ENCODE data around the gene ZMYND15. TPM values are rescaled to one million over a fixed set of nuclear protein-coding genes. Genes with fewer than 3 reads are reported as not detected.
A peak's percentile ranks its signal among the peaks of the same experiment; 100 is the strongest.

Gene ZMYND15
- total RNA-seq, 1 donor, result 1.4 TPM

GRCh38 chr17:4734857-4735475 lies 4.7 kb upstream of the ZMYND15 start:
- H3K9me3 ChIP-seq (ENCODE audit: low read depth, low read length), result no peaks in the 10 kb centered on the region
- no peaks in the 10 kb centered on the region for H3K36me3 ChIP-seq (ENCODE audit: insufficient read depth, low read length)
- H3K27ac ChIP-seq (ENCODE audit: low read depth, low read length), result no peak overlapping the region
- no peak overlapping the region for H3K4me2 ChIP-seq (ENCODE audit: insufficient read depth, low read length)
- H3K4me3 ChIP-seq (ENCODE audit: insufficient read depth, low read length), result no peak overlapping the region
- DNase-seq (ENCODE audit: insufficient read length, low spot score, missing footprints), result no peak
- H2AFZ ChIP-seq (ENCODE audit: low read length), result no peak overlapping the region
- H3K4me1 ChIP-seq (ENCODE audit: insufficient read depth, low read length), result peaks cover 25% of the 10 kb centered on the region
- no peak for TF ChIP-seq CTCF (IDR thresholded peaks at IDR 0.05; ENCODE audit: extremely low read depth, low read depth, low read length)
- no peaks in the 10 kb centered on the region for H4K20me1 ChIP-seq (ENCODE audit: insufficient read depth, low read length)
- peaks cover 8% of the 10 kb centered on the region for H3K27me3 ChIP-seq (ENCODE audit: insufficient read depth, low read length)
- no peaks in the 10 kb centered on the region for H3K79me2 ChIP-seq (ENCODE audit: insufficient read depth, low read length)

GRCh38 chr17:4735876-4736651 lies 3.6 kb upstream of the ZMYND15 start:
- Histone ChIP-seq H3K4me1 (ENCODE audit: insufficient read depth, low read length) (peaks cover 20% of the 10 kb centered on the region), H3K79me2 (ENCODE audit: insufficient read depth, low read length) (no peaks in the 10 kb centered on the region), H2AFZ (ENCODE audit: low read length) (peak overlapping the region; percentile 47), H3K9me3 (ENCODE audit: low read depth, low read length) (no peaks in the 10 kb centered on the region), H3K27me3 (ENCODE audit: insufficient read depth, low read length) (peaks cover 11% of the 10 kb centered on the region), H3K27ac (ENCODE audit: low read depth, low read length) (no peak overlapping the region), H3K36me3 (ENCODE audit: insufficient read depth, low read length) (no peaks in the 10 kb centered on the region), H3K4me3 (ENCODE audit: insufficient read depth, low read length) (no peak overlapping the region), H3K4me2 (ENCODE audit: insufficient read depth, low read length) (no peak overlapping the region), H4K20me1 (ENCODE audit: insufficient read depth, low read length) (no peaks in the 10 kb centered on the region)
- no peak for DNase-seq (ENCODE audit: insufficient read length, low spot score, missing footprints)
- no peak for TF ChIP-seq CTCF (IDR thresholded peaks at IDR 0.05; ENCODE audit: extremely low read depth, low read depth, low read length)

DNA sequence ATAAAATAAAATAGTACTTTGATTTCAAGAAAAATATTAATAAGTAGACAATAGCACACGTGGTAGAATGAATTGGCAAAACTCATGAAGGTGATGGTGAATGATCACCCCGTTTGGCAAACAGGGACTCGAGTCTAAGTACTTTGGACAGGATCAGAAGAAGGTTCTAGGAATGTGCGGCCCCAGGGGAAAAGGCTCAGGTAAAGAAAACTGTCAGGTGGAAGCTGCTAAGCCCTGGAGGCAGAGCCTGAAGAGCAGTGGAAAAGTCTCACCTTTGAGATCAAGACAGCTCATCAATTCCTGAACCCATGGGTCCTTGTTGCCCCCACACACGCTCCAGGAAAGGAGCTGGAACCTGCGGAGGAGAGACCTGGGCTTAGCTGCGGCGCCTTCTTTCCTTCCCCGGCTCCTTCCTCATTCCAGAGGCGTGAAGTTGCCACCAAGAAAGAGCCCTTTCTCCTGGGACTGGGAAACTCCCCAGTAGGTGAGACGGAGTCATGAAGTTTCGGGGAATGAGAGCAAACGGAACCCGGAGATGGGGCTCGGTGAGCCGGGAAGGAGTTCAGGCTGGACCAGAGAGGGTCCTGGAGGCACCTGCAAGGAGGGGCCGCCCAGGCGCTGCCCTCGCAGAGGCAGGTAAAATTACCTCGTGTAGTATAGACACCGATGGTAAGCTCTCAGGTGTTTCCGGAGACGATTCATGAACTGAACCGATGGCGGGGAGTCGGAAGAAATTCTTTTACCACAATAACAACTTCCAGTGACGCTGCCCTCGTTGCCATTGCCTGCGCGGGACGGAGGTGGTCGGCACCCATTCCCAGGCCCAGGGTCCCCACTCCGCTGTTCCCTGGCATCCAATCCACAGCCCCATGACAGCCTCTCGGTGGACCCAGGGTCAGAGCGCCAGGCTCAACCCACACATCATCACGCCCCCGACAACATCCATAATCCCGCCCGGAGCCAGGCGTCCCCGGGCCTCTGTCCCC lies 1.2 kb upstream of the ZMYND15 start:
- H3K4me2 ChIP-seq (ENCODE audit: insufficient read depth, low read length), result peak overlapping the region; percentile 92
- peaks cover 11% of the 10 kb centered on the region for H3K27me3 ChIP-seq (ENCODE audit: insufficient read depth, low read length)
- no peaks in the 10 kb centered on the region for H3K9me3 ChIP-seq (ENCODE audit: low read depth, low read length)
- peaks cover 16% of the 10 kb centered on the region for H3K4me1 ChIP-seq (ENCODE audit: insufficient read depth, low read length)
- no peak for DNase-seq (ENCODE audit: insufficient read length, low spot score, missing footprints)
- no peak for TF ChIP-seq CTCF (IDR thresholded peaks at IDR 0.05; ENCODE audit: extremely low read depth, low read depth, low read length)
- H3K27ac ChIP-seq (ENCODE audit: low read depth, low read length), result peak overlapping the region; percentile 41
- H3K79me2 ChIP-seq (ENCODE audit: insufficient read depth, low read length), result no peaks in the 10 kb centered on the region
- no peaks in the 10 kb centered on the region for H3K36me3 ChIP-seq (ENCODE audit: insufficient read depth, low read length)
- no peaks in the 10 kb centered on the region for H4K20me1 ChIP-seq (ENCODE audit: insufficient read depth, low read length)
- H3K4me3 ChIP-seq (ENCODE audit: insufficient read depth, low read length), result peak overlapping the region; percentile 86
- H2AFZ ChIP-seq (ENCODE audit: low read length), result peak overlapping the region; percentile 94
